Measurements from ENCODE around the gene CMTM5.

DNA sequence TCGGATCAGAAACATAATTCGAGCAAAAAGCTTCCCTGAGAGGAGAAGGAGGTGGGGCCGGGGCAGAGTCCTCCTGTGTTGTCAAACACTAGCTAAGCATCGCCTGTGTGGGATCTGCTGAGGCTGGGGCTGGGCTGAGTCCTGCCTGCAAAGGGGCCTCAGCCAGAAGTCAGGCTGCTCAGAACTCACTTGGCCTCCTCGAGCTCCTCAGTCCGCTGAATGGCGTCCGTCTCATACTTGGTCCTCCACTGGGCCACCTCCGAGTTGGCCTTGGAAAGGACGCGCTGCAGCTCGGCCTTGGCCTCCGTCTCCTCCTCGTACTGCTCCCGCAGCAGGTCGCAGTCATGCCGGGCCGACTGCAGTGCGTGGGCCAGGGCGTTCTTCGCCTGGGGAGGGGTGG lies 41.2 kb downstream of the CMTM5 start:
- TF ChIP-seq, protein P1, sequence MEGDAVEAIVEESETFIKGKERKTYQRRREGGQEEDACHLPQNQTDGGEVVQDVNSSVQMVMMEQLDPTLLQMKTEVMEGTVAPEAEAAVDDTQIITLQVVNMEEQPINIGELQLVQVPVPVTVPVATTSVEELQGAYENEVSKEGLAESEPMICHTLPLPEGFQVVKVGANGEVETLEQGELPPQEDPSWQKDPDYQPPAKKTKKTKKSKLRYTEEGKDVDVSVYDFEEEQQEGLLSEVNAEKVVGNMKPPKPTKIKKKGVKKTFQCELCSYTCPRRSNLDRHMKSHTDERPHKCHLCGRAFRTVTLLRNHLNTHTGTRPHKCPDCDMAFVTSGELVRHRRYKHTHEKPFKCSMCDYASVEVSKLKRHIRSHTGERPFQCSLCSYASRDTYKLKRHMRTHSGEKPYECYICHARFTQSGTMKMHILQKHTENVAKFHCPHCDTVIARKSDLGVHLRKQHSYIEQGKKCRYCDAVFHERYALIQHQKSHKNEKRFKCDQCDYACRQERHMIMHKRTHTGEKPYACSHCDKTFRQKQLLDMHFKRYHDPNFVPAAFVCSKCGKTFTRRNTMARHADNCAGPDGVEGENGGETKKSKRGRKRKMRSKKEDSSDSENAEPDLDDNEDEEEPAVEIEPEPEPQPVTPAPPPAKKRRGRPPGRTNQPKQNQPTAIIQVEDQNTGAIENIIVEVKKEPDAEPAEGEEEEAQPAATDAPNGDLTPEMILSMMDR (conservative IDR thresholded peaks at IDR 0.05), result no peak
- no peak for TF ChIP-seq ZFX (IDR thresholded peaks at IDR 0.05)
